Panc1 (cell line): ENCODE measurements around the gene HINT1. TPM values are rescaled to one million over a fixed set of nuclear protein-coding genes. Genes with fewer than 3 reads are reported as not detected.

Source experiments
- ATAC-seq: fragments of 200-7000 bp; cut with Tn5 transposase; 2 replicates; pipeline ENCODE4 v1.9.1; 2020; ENCODE audit warnings: mild to moderate bottlenecking, moderate library complexity
- BruUV-seq: library from RNA; stranded (reverse); fragments of 400-500 nt; replicated peaks from 2 replicates; lab custom pipeline; 2021; lab: Mats Ljungman, UMichigan
- CTCF ChIA-PET: fragments of 300-600 bp; sonication (Branson Sonifier 250); formaldehyde crosslinking; loops from one replicate; lab custom pipeline; 2022; ENCODE audit warnings: antibody characterized with exemption; lab: Charles Lee
- POLR2A ChIA-PET: fragments of 300-600 bp; sonication (Branson Sonifier 250); formaldehyde crosslinking; loops from one replicate; lab custom pipeline; 2022; ENCODE audit warnings: antibody characterized with exemption; lab: Charles Lee
- DNase-seq: peaks from one replicate; pipeline ENCODE4 v3.0.0-alpha.2; 2010; ENCODE audit warnings: low read depth, low spot score
- H3K27ac ChIP-seq: 2 replicates; pipeline ENCODE4 v1.5.1; 2011; ENCODE audit warnings: mild to moderate bottlenecking, low read length, inconsistent platforms
- H3K27me3 ChIP-seq: fragments of 200-500 bp; sonication (Bioruptor generic); 2 replicates; pipeline ENCODE4 v1.6.0; 2014; ENCODE audit warnings: low read length, inconsistent platforms; ENCODE audit not compliant: control insufficient read depth, insufficient read depth
- H3K36me3 ChIP-seq: fragments of 200-500 bp; sonication (Bioruptor generic); 2 replicates; pipeline ENCODE4 v1.5.1; 2014; ENCODE audit warnings: inconsistent platforms, mild to moderate bottlenecking, low read length, moderate library complexity; ENCODE audit not compliant: control insufficient read depth, insufficient read depth
- H3K4me1 ChIP-seq: 2 replicates; pipeline ENCODE4 v1.5.1; 2011; ENCODE audit warnings: inconsistent platforms, mild to moderate bottlenecking, low read length, moderate library complexity; ENCODE audit not compliant: control insufficient read depth, insufficient read depth
- H3K4me3 ChIP-seq, 2 experiments: 2 replicates each; pipeline ENCODE4 v1.5.1; 2011 to 2012; ENCODE audit warnings: low read depth in 2 of 2, low read length in 2 of 2, mild to moderate bottlenecking in 2 of 2, inconsistent platforms in 1 of 2, moderate library complexity in 1 of 2
- H3K9me3 ChIP-seq: fragments of 200-500 bp; sonication (Bioruptor generic); 2 replicates; pipeline ENCODE4 v1.5.1; 2014; ENCODE audit warnings: low read depth, mild to moderate bottlenecking, inconsistent platforms, low read length, moderate library complexity; ENCODE audit not compliant: control insufficient read depth, insufficient read depth
- CTCF ChIP-seq: fragments of 450-650 bp; IDR thresholded peaks from 2 replicates; pipeline ENCODE4 v1.5.1; 2017; ENCODE audit warnings: mild to moderate bottlenecking
- POLR2AphosphoS5 ChIP-seq: IDR thresholded peaks from 2 replicates; pipeline ENCODE4 v1.6.1; 2012; ENCODE audit warnings: mild to moderate bottlenecking, low read depth, low read length, moderate library complexity
- REST ChIP-seq, 2 experiments: IDR thresholded peaks; 2 replicates each; pipeline ENCODE4 v1.6.1; 2011 to 2012; ENCODE audit warnings: low read depth in 2 of 2, control low read depth in 1 of 2, low read length in 1 of 2, mild to moderate bottlenecking in 1 of 2, moderate library complexity in 1 of 2; ENCODE audit not compliant: insufficient read depth in 1 of 2
- SIN3A ChIP-seq: IDR thresholded peaks from 2 replicates; pipeline ENCODE4 v1.6.1; 2012; ENCODE audit warnings: low read depth, mild to moderate bottlenecking, low read length, moderate library complexity, borderline replicate concordance; ENCODE audit not compliant: insufficient read depth
- TCF7L2 ChIP-seq: IDR thresholded peaks from 2 replicates; pipeline ENCODE4 v1.6.1; 2011; ENCODE audit warnings: mild to moderate bottlenecking, low read depth, low read length, inconsistent platforms
- in situ Hi-C: cut with HindIII; loops from 2 replicates; pipeline ENCODE4 v1.10.0; 2016; ENCODE audit warnings: low sequenced_read_pairs, low pct_unique_long_range_greater_than_20kb
- intact Hi-C: fragments of 100-400 bp; cut with micrococcal nuclease; formaldehyde crosslinking; loops from one replicate; pipeline ENCODE4 v1.10.0; 2022; ENCODE audit not compliant: unreplicated experiment
- total RNA-seq: library from RNA; stranded (reverse); gene quantifications from one replicate; pipeline ENCODE4 v1.2.1, GENCODE V29; 2021; ENCODE audit not compliant: unreplicated experiment

HINT1 gene
- total RNA-seq, 1 experiment from 2014 or later, result 233 TPM

GRCh38 chr5:131148835-131149234 lies 16.2 kb downstream of the HINT1 start:
- TF ChIP-seq REST (IDR thresholded peaks at IDR 0.05; ENCODE audit: insufficient read depth in 1 of 2, low read depth in 2 of 2, low read length in 1 of 2) (no peak), TCF7L2 (no peak), SIN3A (no peak), CTCF (no peak), POLR2AphosphoS5 (no peak)
- in situ Hi-C loops (no loop called here), intact Hi-C loops (no loop called here)
- DNase-seq (no peak), ATAC-seq (no peak)
- Histone ChIP-seq H3K4me1 (no peaks in the 10 kb centered on the region), H3K9me3 (no peaks in the 10 kb centered on the region), H3K4me3 (no peak overlapping the region), H3K36me3 (no peaks in the 10 kb centered on the region), H3K27ac (no peak overlapping the region), H3K27me3 (no peaks in the 10 kb centered on the region)
- ChIA-PET CTCF (no interaction called here), POLR2A (no interaction called here)
- BruUV-seq, result no TSS peak

GRCh38 chr5:131147258-131147657 lies 17.8 kb downstream of the HINT1 start:
- ATAC-seq (no peak), DNase-seq (no peak)
- intact Hi-C loops (no loop called here), in situ Hi-C loops (no loop called here)
- TF ChIP-seq POLR2AphosphoS5, result no peak
- no peak for TF ChIP-seq CTCF
- TF ChIP-seq TCF7L2, result no peak
- no peak for TF ChIP-seq SIN3A
- no peaks in the 10 kb centered on the region for H3K4me1 ChIP-seq
- H3K27ac ChIP-seq, result no peak overlapping the region
- no peaks in the 10 kb centered on the region for H3K27me3 ChIP-seq
- no peak overlapping the region for H3K4me3 ChIP-seq
- H3K9me3 ChIP-seq, result no peaks in the 10 kb centered on the region
- no peaks in the 10 kb centered on the region for H3K36me3 ChIP-seq
- no TSS peak for BruUV-seq
- ChIA-PET POLR2A (no interaction called here), CTCF (no interaction called here)
